H1 (cell line): ENCODE data around the gene GRM7. TPM values are rescaled to one million over a fixed set of nuclear protein-coding genes. Genes with fewer than 3 reads are reported as not detected.

Experiments
- CTCF ChIA-PET: fragments of 300-600 bp; sonication (Branson Sonifier 250); formaldehyde crosslinking; loops from one replicate; lab custom pipeline; 2021; ENCODE audit not compliant: partially characterized antibody; lab: Charles Lee
- POLR2A ChIA-PET: fragments of 300-600 bp; sonication (Branson Sonifier 250); formaldehyde crosslinking; loops from one replicate; lab custom pipeline; 2021; ENCODE audit warnings: inconsistent platforms; ENCODE audit not compliant: partially characterized antibody; lab: Charles Lee
- DNase-seq, 2 experiments: peaks; one replicate each; pipeline versions ENCODE4 v3.0.0 to v3.0.0-alpha.2; 2010 to 2022; ENCODE audit warnings: low spot score in 2 of 2, low read depth in 1 of 2, mixed read lengths in 1 of 2
- FAIRE-seq: peaks from 2 replicates; lab custom pipeline; 2011; peaks lifted over from hg19 to GRCh38; lab: Jason Lieb, UNC
- H2AFZ ChIP-seq: 2 replicates; pipeline ENCODE4 v1.8.1; 2012; ENCODE audit warnings: low read length, inconsistent platforms
- H2AK5ac ChIP-seq: 2 replicates; pipeline ENCODE4 v1.6.1; 2013; ENCODE audit warnings: low read depth, low read length
- H2BK120ac ChIP-seq: replicated peaks from 2 replicates; pipeline ENCODE3; 2013; ENCODE audit warnings: low read depth, low read length, inconsistent platforms
- H2BK12ac ChIP-seq: 2 replicates; pipeline ENCODE4 v1.6.1; 2013; ENCODE audit warnings: low read depth, low read length
- H2BK15ac ChIP-seq: 2 replicates; pipeline ENCODE4 v1.6.1; 2013; ENCODE audit warnings: low read length
- H2BK20ac ChIP-seq: 2 replicates; pipeline ENCODE4 v1.6.1; 2013; ENCODE audit warnings: low read length
- H2BK5ac ChIP-seq: 2 replicates; pipeline ENCODE4 v1.6.1; 2013; ENCODE audit warnings: low read depth, low read length
- H3K14ac ChIP-seq: 2 replicates; pipeline ENCODE4 v1.6.1; 2013; ENCODE audit warnings: inconsistent platforms; ENCODE audit not compliant: insufficient read length
- H3K18ac ChIP-seq: 2 replicates; pipeline ENCODE4 v1.6.1; 2013; ENCODE audit warnings: low read length; ENCODE audit errors: extremely low read depth
- H3K23ac ChIP-seq: 2 replicates; pipeline ENCODE4 v1.6.1; 2013; ENCODE audit warnings: inconsistent platforms; ENCODE audit not compliant: insufficient read length
- H3K23me2 ChIP-seq: 2 replicates; pipeline ENCODE4 v1.6.1; 2013; ENCODE audit warnings: low read depth, low read length
- H3K27ac ChIP-seq: 2 replicates; pipeline ENCODE4 v1.6.1; 2011; ENCODE audit warnings: low read depth, low read length, inconsistent platforms
- H3K27me3 ChIP-seq, 4 experiments: replicated peaks in 1 of 4; 1 replicate in 1 of 4; 2 replicates in 3 of 4; pipeline versions ENCODE4 v1.6.1 to v1.8.1; 2011 to 2013; ENCODE audit warnings: low read length in 3 of 4, mild to moderate bottlenecking in 3 of 4, inconsistent platforms in 2 of 4, mixed read lengths in 2 of 4, moderate library complexity in 1 of 4; ENCODE audit not compliant: control insufficient read depth in 3 of 4, insufficient read depth in 3 of 4; ENCODE audit errors: extremely low read depth in 1 of 4
- H3K36me3 ChIP-seq, 4 experiments: 2 replicates each; pipeline versions ENCODE4 v1.6.1 to v1.8.1; 2011 to 2013; ENCODE audit warnings: mild to moderate bottlenecking in 4 of 4, low read length in 3 of 4, moderate library complexity in 2 of 4, control low read depth in 1 of 4, inconsistent platforms in 1 of 4; ENCODE audit not compliant: insufficient read depth in 4 of 4, control insufficient read depth in 2 of 4
- H3K4ac ChIP-seq: replicated peaks from 2 replicates; pipeline ENCODE3; 2013; ENCODE audit warnings: low read length, low read depth, mixed read lengths, inconsistent platforms; ENCODE audit not compliant: insufficient read length
- H3K4me1 ChIP-seq, 4 experiments: replicated peaks in 1 of 4; 1 replicate in 1 of 4; 2 replicates in 3 of 4; pipeline versions ENCODE4 v1.6.1 to v1.8.1; 2011 to 2013; ENCODE audit warnings: low read length in 3 of 4, inconsistent platforms in 2 of 4, mixed read lengths in 1 of 4; ENCODE audit not compliant: insufficient read depth in 4 of 4, control insufficient read depth in 3 of 4
- H3K4me2 ChIP-seq, 2 experiments: 2 replicates each; pipeline versions ENCODE4 v1.6.1 to v1.8.1; 2011 to 2013; ENCODE audit warnings: low read depth in 2 of 2, low read length in 2 of 2, control low read depth in 1 of 2, inconsistent platforms in 1 of 2, mild to moderate bottlenecking in 1 of 2; ENCODE audit not compliant: insufficient read depth in 1 of 2
- H3K4me3 ChIP-seq, 4 experiments: fragments of 200-600, 300-600 bp in 1 of 4; sonication (generic), shearing (Covaris generic), sonication (Bioruptor Twin) in 1 of 4; 2 replicates each; pipeline versions ENCODE4 v1.5.1 to v1.8.1; 2011 to 2016; ENCODE audit warnings: low read length in 4 of 4, low read depth in 3 of 4, control low read depth in 2 of 4, inconsistent platforms in 2 of 4, mild to moderate bottlenecking in 2 of 4, mixed read lengths in 1 of 4, moderate library complexity in 1 of 4; ENCODE audit not compliant: insufficient read depth in 2 of 4; ENCODE audit errors: extremely low read depth in 1 of 4
- H3K56ac ChIP-seq: replicated peaks from 2 replicates; pipeline ENCODE3; 2013; ENCODE audit warnings: low read depth, mild to moderate bottlenecking, mixed read lengths, low read length, inconsistent platforms; ENCODE audit not compliant: insufficient read length
- H3K79me1 ChIP-seq: 2 replicates; pipeline ENCODE4 v1.6.1; 2013; ENCODE audit warnings: low read depth, low read length, control low read depth
- H3K79me2 ChIP-seq, 2 experiments: 2 replicates each; pipeline versions ENCODE4 v1.6.1 to v1.8.1; 2012 to 2013; ENCODE audit warnings: low read length in 2 of 2, mild to moderate bottlenecking in 2 of 2, inconsistent platforms in 1 of 2; ENCODE audit not compliant: insufficient read depth in 2 of 2, control insufficient read depth in 1 of 2
- H3K9ac ChIP-seq, 4 experiments: replicated peaks in 1 of 4; 1 replicate in 1 of 4; 2 replicates in 3 of 4; pipeline versions ENCODE4 v1.6.1 to v1.8.1; 2011 to 2013; ENCODE audit warnings: low read depth in 3 of 4, low read length in 3 of 4, control low read depth in 2 of 4, mild to moderate bottlenecking in 2 of 4, moderate library complexity in 2 of 4, inconsistent platforms in 1 of 4; ENCODE audit errors: extremely low read depth in 1 of 4
- H3K9me3 ChIP-seq, 2 experiments: 2 replicates each; pipeline versions ENCODE4 v1.6.1 to v1.8.1; 2012 to 2013; ENCODE audit warnings: mild to moderate bottlenecking in 2 of 2, moderate library complexity in 2 of 2, control low read depth in 1 of 2, inconsistent platforms in 1 of 2, low read depth in 1 of 2, low read length in 1 of 2, mixed read lengths in 1 of 2; ENCODE audit not compliant: insufficient read depth in 2 of 2
- H4K20me1 ChIP-seq, 2 experiments: replicated peaks in 1 of 2; 2 replicates each; pipeline versions ENCODE3 to v1.8.1; 2011 to 2013; ENCODE audit warnings: inconsistent platforms in 2 of 2, low read length in 2 of 2, mild to moderate bottlenecking in 1 of 2; ENCODE audit not compliant: insufficient read depth in 2 of 2, control insufficient read depth in 1 of 2
- H4K5ac ChIP-seq: 2 replicates; pipeline ENCODE4 v1.6.1; 2013; ENCODE audit warnings: low read length, low read depth, mixed read lengths, inconsistent platforms; ENCODE audit not compliant: insufficient read length
- H4K8ac ChIP-seq: 2 replicates; pipeline ENCODE4 v1.8.0; 2013; ENCODE audit warnings: mild to moderate bottlenecking, moderate library complexity, low read length, inconsistent platforms; ENCODE audit not compliant: insufficient read depth; ENCODE audit errors: extremely low read depth
- H4K91ac ChIP-seq: replicated peaks from 2 replicates; pipeline ENCODE3; 2013; ENCODE audit warnings: low read length, mixed read lengths, inconsistent platforms; ENCODE audit not compliant: insufficient read length
- BACH1 ChIP-seq: IDR thresholded peaks from 2 replicates; pipeline ENCODE4 v1.6.1; 2012; ENCODE audit warnings: low read length, improper control_type of control experiment
- CTBP2 ChIP-seq: IDR thresholded peaks from 2 replicates; pipeline ENCODE4 v1.7.0; 2011; ENCODE audit warnings: borderline replicate concordance, mild to moderate bottlenecking, moderate library complexity, mixed read lengths, low read length; ENCODE audit not compliant: insufficient read depth, insufficient read length
- EP300 ChIP-seq, 2 experiments: IDR thresholded peaks; 1 replicate in 1 of 2; 2 replicates in 1 of 2; pipeline ENCODE4 v1.6.1; 2011 to 2012; ENCODE audit warnings: low read depth in 2 of 2, low read length in 2 of 2, mild to moderate bottlenecking in 2 of 2, borderline replicate concordance in 1 of 2, inconsistent platforms in 1 of 2, moderate library complexity in 1 of 2
- KDM1A ChIP-seq: fragments of 200-600, 300-600 bp; sonication (generic); IDR thresholded peaks from 2 replicates; pipeline ENCODE4 v1.7.1; 2016; ENCODE audit warnings: mild to moderate bottlenecking, low read length, borderline replicate concordance
- POLR2A ChIP-seq, 2 experiments: IDR thresholded peaks; 1 replicate in 1 of 2; 2 replicates in 1 of 2; pipeline ENCODE4 v1.6.1; 2011; ENCODE audit warnings: low read depth in 2 of 2, low read length in 2 of 2, mild to moderate bottlenecking in 2 of 2; ENCODE audit errors: control extremely low read depth in 1 of 2
- RXRA ChIP-seq: IDR thresholded peaks from 2 replicates; pipeline ENCODE4 v1.6.1; 2011; ENCODE audit warnings: low read depth, mild to moderate bottlenecking, low read length, moderate library complexity; ENCODE audit not compliant: insufficient read depth
- WGBS, 2 experiments: shearing (Covaris generic) in 1 of 2; methylation state at CpG; one replicate each; pipeline versions ENCODE4 v1.1.6 to v1.1.7; 2013 to 2015; ENCODE audit warnings: low lambda C conversion rate in 2 of 2, mixed read lengths in 2 of 2, inconsistent platforms in 1 of 2, low coverage in 1 of 2, missing lambda C conversion rate in 1 of 2; ENCODE audit not compliant: insufficient replicate concordance in 2 of 2, insufficient coverage in 1 of 2, insufficient read length in 1 of 2; ENCODE audit errors: extremely low coverage in 1 of 2, missing lambda C conversion rate in 1 of 2; 5-methylcytosine and 5-hydroxymethylcytosine counted together
- polyA plus RNA-seq, 7 experiments: library from polyadenylated mRNA; depleted of rRNA in 3 of 7; stranded (reverse) in 5 of 7; unstranded in 2 of 7; fragments of >200 nt in 5 of 7; fragments of 200-250 nt in 2 of 7; gene quantifications; 1 replicate in 5 of 7; 2 replicates in 1 of 7; 4 replicates in 1 of 7; pipeline versions ENCODE4 v1.2.1 to v1.2.3, GENCODE V29; 2011 to 2013; ENCODE audit warnings: missing spikeins in 2 of 7, mixed read lengths in 2 of 7
- total RNA-seq: library from RNA; stranded (reverse); fragmentation: NEBNext Ultra II Directional; extraction: Animal tissue kit (Norgen Biotek cat#: 25700); gene quantifications from 2 replicates; pipeline ENCODE4 v1.2.1, GENCODE V29; 2021
- TF ChIP-seq, protein P1 (sequence below): IDR thresholded peaks from 2 replicates; pipeline ENCODE4 v1.6.1; 2012; ENCODE audit warnings: low read length, inconsistent platforms

GRM7 gene
- total and polyA plus RNA-seq, 2 of the 8 experiments (the other 6 are each of a cell fraction or from before 2014, with no cell fraction given): 0.17 to 0.24 TPM

DNA sequence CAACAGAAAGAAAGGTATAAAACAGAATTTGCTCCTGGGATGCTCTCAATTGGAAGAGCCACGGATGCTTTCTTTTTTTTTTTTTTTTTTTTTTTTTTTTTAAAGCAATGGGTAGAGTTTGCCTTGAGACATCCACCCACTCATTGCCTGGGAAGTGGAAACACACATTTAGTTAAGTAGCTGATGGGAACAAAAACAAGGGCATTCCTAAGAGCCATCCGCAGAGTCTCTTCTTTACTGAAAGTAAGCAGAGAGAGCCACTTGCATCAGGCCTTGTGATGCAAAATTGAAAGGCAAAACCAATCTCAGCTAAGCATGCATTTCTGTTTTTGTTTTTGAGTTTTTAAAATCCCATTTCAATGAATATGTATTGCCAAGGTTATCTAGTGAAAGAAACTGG lies 852.8 kb downstream of the GRM7 start:
- POLR2A ChIA-PET: no interaction called here
- Histone ChIP-seq H2BK12ac (no peak overlapping the region), H4K91ac (no peak overlapping the region), H3K56ac (no peak overlapping the region), H3K79me1 (no peaks in the 10 kb centered on the region), H3K4ac (no peak overlapping the region), H4K20me1 (no peaks in the 10 kb centered on the region), H3K4me3 (no peak overlapping the region), H3K4me2 (0 out of 4 replicates have a peak overlapping the region, but pooled peaks of 1 of the 2 experiments have one; percentile 38), H4K5ac (peak overlapping the region; percentile 72), H3K9ac (no peak overlapping the region), H3K27me3 (no peaks in the 10 kb centered on the region), H3K23me2 (no peaks in the 10 kb centered on the region), H2BK20ac (no peak overlapping the region), H3K4me1 (peaks cover 0 to 9% (median 6%) of the 10 kb centered on the region in 4 experiments; a peak in 3 of 7 replicates), H3K27ac (no peak overlapping the region), H3K23ac (no peak overlapping the region), H3K79me2 (no peaks in the 10 kb centered on the region), H3K14ac (no peak overlapping the region), H3K18ac (no peak overlapping the region), H2BK15ac (no peak overlapping the region), H2AFZ (no peak overlapping the region), H2BK5ac (no peak overlapping the region), H2AK5ac (no peak overlapping the region), H3K36me3 (no peaks in the 10 kb centered on the region), H2BK120ac (no peak overlapping the region), H4K8ac (no peak overlapping the region), H3K9me3 (no peaks in the 10 kb centered on the region)
- WGBS, 2 experiments: 42% methylated on average over 2 of the region's 2 CpGs; no CpG with 5 or more reads in 1 of the 2 experiments
- CTCF ChIA-PET: no interaction called here
- TF ChIP-seq CTBP2 (no peak), POLR2A (IDR thresholded peaks at IDR 0.05; ENCODE audit: control extremely low read depth in 1 of 2, low read depth in 2 of 2, low read length in 2 of 2) (no peak), EP300 (IDR thresholded peaks at IDR 0.05; ENCODE audit: borderline replicate concordance in 1 of 2, low read depth in 2 of 2, low read length in 2 of 2) (no peak), RXRA (no peak), KDM1A (no peak), BACH1 (no peak)
- TF ChIP-seq, protein P1, sequence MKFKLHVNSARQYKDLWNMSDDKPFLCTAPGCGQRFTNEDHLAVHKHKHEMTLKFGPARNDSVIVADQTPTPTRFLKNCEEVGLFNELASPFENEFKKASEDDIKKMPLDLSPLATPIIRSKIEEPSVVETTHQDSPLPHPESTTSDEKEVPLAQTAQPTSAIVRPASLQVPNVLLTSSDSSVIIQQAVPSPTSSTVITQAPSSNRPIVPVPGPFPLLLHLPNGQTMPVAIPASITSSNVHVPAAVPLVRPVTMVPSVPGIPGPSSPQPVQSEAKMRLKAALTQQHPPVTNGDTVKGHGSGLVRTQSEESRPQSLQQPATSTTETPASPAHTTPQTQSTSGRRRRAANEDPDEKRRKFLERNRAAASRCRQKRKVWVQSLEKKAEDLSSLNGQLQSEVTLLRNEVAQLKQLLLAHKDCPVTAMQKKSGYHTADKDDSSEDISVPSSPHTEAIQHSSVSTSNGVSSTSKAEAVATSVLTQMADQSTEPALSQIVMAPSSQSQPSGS: no peak
- DNase-seq: no peak
- FAIRE-seq: no peak
